NCI-H1105 (cell line): ENCODE data around the gene EMX1.

ENCODE experiments used
- DNase-seq: peaks from one replicate; lab custom pipeline; 2025; lab: John Stamatoyannopoulos, UW

Gene EMX1

GRCh38 chr2:72981536-72981935 lies 64.2 kb downstream of the EMX1 start:
- no peak for DNase-seq

GRCh38 chr2:72982219-72982618 lies 64.9 kb downstream of the EMX1 start:
- no peak for DNase-seq

- no peak for DNase-seq
Measured at GRCh38 chr2:72982781-72983499, 65.6 kb downstream of the EMX1 start.

- DNase-seq = peak; percentile 5
Measured at GRCh38 chr2:72983500-72984161, 66.3 kb downstream of the EMX1 start.

GRCh38 chr2:72984172-72984671 lies 66.9 kb downstream of the EMX1 start:
- DNase-seq = no peak
